Cardiac fibroblast (primary cell): ENCODE results near the gene COG5.

Experiments
- DNase-seq, 2 donors: peaks; one replicate each; pipeline versions ENCODE4 v3.0.0 to v3.0.0-alpha.2; 2010; ENCODE audit warnings: low read depth in 2 of 2
- H3K4me3 ChIP-seq, 2 donors: replicated peaks in 1 of 2; 1 replicate in 1 of 2; 2 replicates in 1 of 2; pipeline ENCODE4 v1.5.1; 2011; ENCODE audit warnings: low read depth in 2 of 2, low read length in 2 of 2, mild to moderate bottlenecking in 2 of 2, moderate library complexity in 1 of 2
- CTCF ChIP-seq: IDR thresholded peaks from one replicate; pipeline ENCODE4 v1.5.1; 2011; ENCODE audit warnings: low read depth, mild to moderate bottlenecking, low read length, inconsistent platforms

The COG5 gene

GRCh38 chr7:107274506-107274905 is 289.2 kb downstream of the COG5 start:
- no peak overlapping the region for H3K4me3 ChIP-seq
- TF ChIP-seq CTCF, result no peak
- DNase-seq, result peak in 1 of 2 donors; percentile 8

GRCh38 chr7:107269790-107270189 is 293.9 kb downstream of the COG5 start:
- H3K4me3 ChIP-seq, result no peak overlapping the region
- TF ChIP-seq CTCF, result no peak
- no peak for DNase-seq

- no peak overlapping the region for H3K4me3 ChIP-seq
- DNase-seq, result no peak
- TF ChIP-seq CTCF, result no peak
Observed at GRCh38 chr7:107268594-107268993, 295.1 kb downstream of the COG5 start.

GRCh38 chr7:107267138-107267537 is 296.6 kb downstream of the COG5 start:
- no peak for DNase-seq
- H3K4me3 ChIP-seq, result no peak overlapping the region
- no peak for TF ChIP-seq CTCF

- DNase-seq, result no peak
- no peak for TF ChIP-seq CTCF
- no peak overlapping the region for H3K4me3 ChIP-seq
Observed at GRCh38 chr7:107264723-107265122, 299.0 kb downstream of the COG5 start.

GRCh38 chr7:107262857-107263256 is 300.9 kb downstream of the COG5 start:
- peak in 1 of 2 donors; percentile 55 for DNase-seq
- H3K4me3 ChIP-seq, result no peak overlapping the region
- no peak for TF ChIP-seq CTCF

GRCh38 chr7:107258737-107259136 is 305.0 kb downstream of the COG5 start:
- no peak overlapping the region for H3K4me3 ChIP-seq

More at GRCh38 chr7:107258737-107259136, 305.0 kb downstream of the COG5 start:
- TF ChIP-seq CTCF, result no peak
- DNase-seq, result no peak
